Fibroblast of lung (primary cell): ENCODE measurements around the gene SPDL1.

ENCODE experiments used
- CTCF ChIP-seq, 2 donors: IDR thresholded peaks in 1 of 2; conservative IDR thresholded peaks in 1 of 2; 1 replicate in 1 of 2; 2 replicates in 1 of 2; pipeline ENCODE4 v1.5.1; 2011 to 2012; ENCODE audit warnings: low read length in 2 of 2, control low read depth in 1 of 2, inconsistent platforms in 1 of 2, low read depth in 1 of 2, mild to moderate bottlenecking in 1 of 2
- EZH2 ChIP-seq: IDR thresholded peaks from 2 replicates; pipeline ENCODE4 v1.5.1; 2012; ENCODE audit warnings: low read length, control low read depth, mild to moderate bottlenecking; ENCODE audit errors: missing control alignments

- TF ChIP-seq CTCF (conservative IDR thresholded peaks at IDR 0.05 in 1 of 2, IDR thresholded peaks at IDR 0.05 in 1 of 2; ENCODE audit: low read depth in 1 of 2, low read length in 2 of 2) (no peak), EZH2 (no peak)
Observed at GRCh38 chr5:169545762-169546161, 37.8 kb upstream of the SPDL1 start.
